Measurements from ENCODE around the gene ADAMTS10.

ADAMTS10 gene

GRCh38 chr19:8552810-8553209, 57.7 kb downstream of the ADAMTS10 start:
- peak; percentile 18 for DNase-seq

- no peak for DNase-seq
Observed at GRCh38 chr19:8550070-8550469, 60.4 kb downstream of the ADAMTS10 start.

GRCh38 chr19:8545743-8546142, 64.8 kb downstream of the ADAMTS10 start:
- DNase-seq: no peak

GRCh38 chr19:8544168-8544567, 66.3 kb downstream of the ADAMTS10 start:
- no peak for DNase-seq

GRCh38 chr19:8539621-8540149, 70.8 kb downstream of the ADAMTS10 start:
- no peak for DNase-seq

GRCh38 chr19:8537099-8537498, 73.4 kb downstream of the ADAMTS10 start:
- no peak for DNase-seq

- DNase-seq: no peak
Observed at GRCh38 chr19:8536282-8536681, 74.2 kb downstream of the ADAMTS10 start.

- DNase-seq: no peak
Observed at GRCh38 chr19:8532225-8532624, 78.3 kb downstream of the ADAMTS10 start.

GRCh38 chr19:8531470-8531869, 79.0 kb downstream of the ADAMTS10 start:
- no peak for DNase-seq

All from DMS 273 treated with DMSO at 0.1 percent for 48 hours (cell line).